ENCODE results near the gene TMEM52B.
"Not testable (repeated sequence)": the region's sequence is repeated elsewhere in the genome, so short reads cannot be mapped to it uniquely, and the experiment has no call there.

The TMEM52B gene

DNA sequence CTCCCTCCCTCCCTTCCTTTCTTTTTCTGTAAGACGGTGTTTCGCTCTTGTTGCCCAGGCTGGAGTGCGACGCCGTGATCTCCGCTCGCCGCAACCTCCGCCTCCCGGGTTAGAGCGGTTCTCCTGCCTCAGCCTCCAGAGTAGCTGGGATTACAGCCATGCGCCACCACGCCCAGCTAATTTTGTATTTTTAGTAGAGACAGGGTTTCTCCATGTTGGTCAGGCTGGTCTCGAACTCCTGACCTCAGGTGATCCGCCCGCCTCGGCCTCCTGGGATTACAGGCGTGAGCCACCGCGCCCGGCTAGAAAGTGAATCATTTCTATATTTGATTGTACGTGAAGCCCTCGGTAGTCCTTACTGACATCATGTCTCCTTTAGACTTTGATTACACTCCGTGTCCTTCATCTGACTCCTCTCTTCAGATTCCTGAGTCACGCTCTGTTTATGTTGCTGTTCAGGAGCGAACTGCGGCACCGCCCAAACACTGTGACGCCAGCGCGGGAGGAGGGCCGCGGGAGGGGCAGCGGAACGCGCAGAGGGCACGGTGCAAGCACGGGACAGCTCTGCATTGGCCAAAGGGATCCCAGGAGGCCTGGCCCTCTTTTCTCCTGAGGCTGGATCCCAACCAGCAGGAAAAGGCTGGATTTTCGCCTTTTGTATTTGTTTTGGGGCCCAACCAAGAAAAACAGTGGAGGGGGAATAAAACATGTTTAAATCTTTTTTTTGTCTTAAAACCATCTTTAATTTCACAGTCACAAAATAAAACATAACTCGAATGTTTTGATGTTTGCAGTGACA is 33.3 kb downstream of the TMEM52B start:
- Histone ChIP-seq H3K4me3 (ENCODE audit: low read depth, low read length) (peak overlapping the region; percentile 95), H3K27me3 (ENCODE audit: insufficient read depth, low read length) (no peaks in the 10 kb centered on the region), H3K27ac (ENCODE audit: low read depth, low read length) (peak overlapping the region; percentile 99), H3K4me1 (ENCODE audit: control insufficient read depth, insufficient read depth, low read length, unreplicated experiment) (peaks cover 7% of the 10 kb centered on the region), H3K79me2 (ENCODE audit: control insufficient read depth, insufficient read depth, low read length, unreplicated experiment) (peaks cover 21% of the 10 kb centered on the region), H3K36me3 (ENCODE audit: insufficient read depth, low read length) (no peaks in the 10 kb centered on the region), H2AFZ (ENCODE audit: low read length, unreplicated experiment) (no peak overlapping the region)

DNA sequence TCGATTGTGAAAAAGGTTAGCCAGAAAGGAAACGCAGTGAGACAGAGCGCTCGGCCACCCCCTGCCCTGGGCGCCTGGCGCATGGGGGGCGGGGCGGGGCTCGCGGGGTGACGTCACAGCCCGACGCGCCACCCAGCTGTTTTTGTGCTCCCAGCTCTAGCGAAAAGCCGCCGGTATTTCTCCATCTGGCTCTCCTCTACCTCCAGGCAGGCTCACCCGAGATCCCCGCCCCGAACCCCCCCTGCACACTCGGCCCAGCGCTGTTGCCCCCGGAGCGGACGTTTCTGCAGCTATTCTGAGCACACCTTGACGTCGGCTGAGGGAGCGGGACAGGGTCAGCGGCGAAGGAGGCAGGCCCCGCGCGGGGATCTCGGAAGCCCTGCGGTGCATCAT is 33.9 kb downstream of the TMEM52B start, which contains the start of gene GABARAPL1:
TSS of gene GABARAPL1 (plus strand) at position 139 of the 393 bp plus-strand sequence. CDS start at position 392, 253 bp downstream.
- no peaks in the 10 kb centered on the region for H3K27me3 ChIP-seq (ENCODE audit: insufficient read depth, low read length)
- H3K4me1 ChIP-seq (ENCODE audit: control insufficient read depth, insufficient read depth, low read length, unreplicated experiment): peaks cover 7% of the 10 kb centered on the region
- H2AFZ ChIP-seq (ENCODE audit: low read length, unreplicated experiment): peak within 1 kb of the TSS; percentile 59
- no peaks in the 10 kb centered on the region for H3K36me3 ChIP-seq (ENCODE audit: insufficient read depth, low read length)
- peak within 1 kb of the TSS; percentile 95 for H3K4me3 ChIP-seq (ENCODE audit: low read depth, low read length)
- H3K27ac ChIP-seq (ENCODE audit: low read depth, low read length): peak within 1 kb of the TSS; percentile 99
- peaks cover 23% of the 10 kb centered on the region for H3K79me2 ChIP-seq (ENCODE audit: control insufficient read depth, insufficient read depth, low read length, unreplicated experiment)

DNA sequence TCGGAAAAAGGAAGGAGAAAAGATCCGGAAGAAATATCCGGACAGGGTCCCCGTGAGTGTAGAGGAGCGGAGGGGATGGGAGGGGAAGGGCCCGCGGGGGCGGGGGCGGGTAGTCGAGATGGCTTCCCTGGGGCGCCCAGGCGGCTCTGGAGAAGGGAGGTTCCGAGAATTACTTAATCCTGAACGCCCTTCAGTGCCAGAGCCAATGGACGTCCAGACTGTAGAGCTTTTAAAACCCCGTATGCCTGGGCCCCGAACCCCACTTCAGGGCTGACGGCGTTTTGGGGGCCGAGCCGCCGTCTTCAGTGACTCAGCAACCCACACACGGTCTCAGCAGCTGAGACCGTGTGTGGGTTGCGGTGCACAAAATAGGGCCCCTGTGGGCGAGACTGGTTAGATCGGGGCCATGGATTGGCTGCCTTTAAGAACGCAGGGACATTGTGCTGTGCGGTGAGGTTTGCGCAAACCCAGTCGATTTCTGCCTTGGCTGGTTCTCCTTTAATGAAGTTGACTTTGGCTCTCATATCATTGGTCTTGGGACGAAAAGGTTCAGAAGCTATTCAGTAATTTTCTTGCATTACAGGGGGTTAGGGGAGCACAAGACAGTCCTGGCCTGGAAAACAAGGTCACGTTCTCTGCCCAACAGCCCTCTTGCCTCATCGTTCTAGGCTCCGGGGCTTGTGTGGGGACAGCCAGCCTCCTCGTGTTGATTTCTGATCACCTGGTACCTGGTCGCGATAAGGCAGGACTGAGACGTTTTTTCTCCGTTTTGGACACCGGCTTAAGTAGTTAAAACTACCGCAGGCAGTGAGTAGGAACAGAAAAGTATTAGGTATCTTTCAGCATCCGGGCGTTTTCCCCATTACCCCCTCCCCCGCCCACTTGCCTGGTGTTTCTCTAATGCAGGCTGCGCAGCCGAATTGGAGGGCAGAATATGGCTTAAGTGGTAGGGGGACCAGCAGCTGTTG is 34.6 kb downstream of the TMEM52B start:
- Histone ChIP-seq H2AFZ (ENCODE audit: low read length, unreplicated experiment) (peak overlapping the region; percentile 59), H3K27ac (ENCODE audit: low read depth, low read length) (peak overlapping the region; percentile 99), H3K4me3 (ENCODE audit: low read depth, low read length) (peak overlapping the region; percentile 95), H3K27me3 (ENCODE audit: insufficient read depth, low read length) (no peaks in the 10 kb centered on the region), H3K36me3 (ENCODE audit: insufficient read depth, low read length) (0 out of 2 replicates have a peak, but pooled peaks cover 2% of the 10 kb centered on the region), H3K79me2 (ENCODE audit: control insufficient read depth, insufficient read depth, low read length, unreplicated experiment) (peaks cover 26% of the 10 kb centered on the region), H3K4me1 (ENCODE audit: control insufficient read depth, insufficient read depth, low read length, unreplicated experiment) (peaks cover 7% of the 10 kb centered on the region)

DNA sequence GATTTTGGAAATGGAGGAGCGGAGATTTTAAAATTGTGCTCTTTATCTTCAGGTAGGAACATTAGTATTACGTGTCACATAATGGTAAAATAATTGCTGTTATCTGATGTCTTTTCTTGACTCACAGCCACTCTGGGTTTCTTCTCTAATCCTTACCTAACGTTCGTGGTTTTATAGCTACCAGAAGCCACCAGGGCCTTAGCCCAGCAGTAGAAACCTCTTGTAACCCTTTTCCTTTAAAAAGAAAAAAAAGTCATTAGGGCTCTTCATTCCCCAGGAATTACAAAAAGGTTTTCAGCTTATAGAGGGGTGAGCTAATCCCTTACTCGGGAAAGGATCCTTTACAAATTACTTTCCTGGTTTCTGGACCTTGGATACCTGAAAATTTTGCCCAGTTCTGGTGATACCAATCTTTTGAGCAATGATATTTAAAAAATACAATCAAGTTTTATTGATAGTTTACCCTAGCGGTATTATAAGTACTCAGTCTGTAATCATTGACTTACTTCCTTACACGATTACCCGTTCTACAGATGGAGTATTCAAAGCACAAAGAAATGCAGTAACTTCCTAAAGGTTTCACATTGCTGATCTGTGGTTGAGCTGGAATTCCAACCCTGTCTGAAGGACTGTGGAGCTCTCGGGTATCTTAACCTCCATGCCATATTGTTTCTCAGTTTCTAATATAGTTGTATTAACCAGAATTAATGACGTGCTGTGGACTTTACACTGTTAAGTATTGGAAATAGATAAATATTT is 35.5 kb downstream of the TMEM52B start:
- Histone ChIP-seq H3K36me3 (ENCODE audit: insufficient read depth, low read length) (peaks cover 2% of the 10 kb centered on the region; the same call in 1 of the 2 replicates), H3K79me2 (ENCODE audit: control insufficient read depth, insufficient read depth, low read length, unreplicated experiment) (peaks cover 26% of the 10 kb centered on the region), H2AFZ (ENCODE audit: low read length, unreplicated experiment) (no peak overlapping the region), H3K27me3 (ENCODE audit: insufficient read depth, low read length) (no peaks in the 10 kb centered on the region), H3K4me3 (ENCODE audit: low read depth, low read length) (peak overlapping the region; percentile 95), H3K27ac (ENCODE audit: low read depth, low read length) (peak overlapping the region; percentile 99), H3K4me1 (ENCODE audit: control insufficient read depth, insufficient read depth, low read length, unreplicated experiment) (peaks cover 7% of the 10 kb centered on the region)

DNA sequence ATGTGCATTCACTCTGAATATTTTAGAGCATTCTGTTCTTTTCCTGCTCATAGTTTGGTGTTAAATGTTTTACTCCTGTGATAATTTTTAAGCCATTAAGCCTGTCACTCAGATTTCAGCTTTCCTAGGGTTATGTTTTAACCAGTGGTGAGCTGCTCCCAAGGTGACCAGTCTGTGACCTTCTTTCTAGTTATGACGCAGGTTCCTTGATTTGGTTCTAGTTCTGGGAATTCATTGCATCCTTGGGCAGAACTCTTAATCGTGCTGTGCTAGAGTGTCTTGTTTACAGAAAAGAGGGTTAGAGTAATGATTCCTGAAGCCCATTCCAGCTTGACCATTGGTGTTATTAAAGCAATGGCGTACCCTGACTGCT is 36.0 kb downstream of the TMEM52B start:
- Histone ChIP-seq H3K36me3 (ENCODE audit: insufficient read depth, low read length) (peaks cover 5% of the 10 kb centered on the region), H3K27me3 (ENCODE audit: insufficient read depth, low read length) (no peaks in the 10 kb centered on the region), H2AFZ (ENCODE audit: low read length, unreplicated experiment) (no peak overlapping the region), H3K79me2 (ENCODE audit: control insufficient read depth, insufficient read depth, low read length, unreplicated experiment) (peaks cover 26% of the 10 kb centered on the region), H3K4me1 (ENCODE audit: control insufficient read depth, insufficient read depth, low read length, unreplicated experiment) (peaks cover 7% of the 10 kb centered on the region), H3K27ac (ENCODE audit: low read depth, low read length) (peak overlapping the region; percentile 99), H3K4me3 (ENCODE audit: low read depth, low read length) (peak overlapping the region; percentile 95)

DNA sequence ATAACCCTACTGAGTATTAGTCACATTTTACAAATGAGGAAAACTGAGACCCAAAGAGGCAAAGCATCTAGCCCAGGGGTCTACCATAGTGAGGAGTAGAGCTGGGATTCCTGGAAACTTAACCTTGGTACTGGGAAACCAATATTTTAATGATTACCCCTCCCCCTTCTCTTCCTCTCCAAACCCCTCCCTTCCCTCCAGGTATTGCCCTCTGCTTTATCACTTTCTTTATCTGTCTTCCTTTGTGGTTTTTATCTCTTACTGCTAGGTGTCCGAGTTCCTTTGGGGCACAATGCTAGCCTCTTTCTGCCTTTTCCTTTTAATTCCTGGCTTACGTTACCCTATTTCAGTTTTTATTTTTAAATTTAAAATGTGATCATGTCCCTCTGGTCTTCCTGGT is 36.6 kb downstream of the TMEM52B start:
- H3K27ac ChIP-seq (ENCODE audit: low read depth, low read length): 0 out of 2 replicates have a peak overlapping the region, but pooled peaks have one; percentile 99
- H3K27me3 ChIP-seq (ENCODE audit: insufficient read depth, low read length): no peaks in the 10 kb centered on the region
- peak overlapping the region; percentile 95; the same call in 1 of the 2 replicates for H3K4me3 ChIP-seq (ENCODE audit: low read depth, low read length)
- H3K4me1 ChIP-seq (ENCODE audit: control insufficient read depth, insufficient read depth, low read length, unreplicated experiment): peaks cover 11% of the 10 kb centered on the region
- H3K36me3 ChIP-seq (ENCODE audit: insufficient read depth, low read length): peaks cover 10% of the 10 kb centered on the region
- H3K79me2 ChIP-seq (ENCODE audit: control insufficient read depth, insufficient read depth, low read length, unreplicated experiment): peaks cover 26% of the 10 kb centered on the region
- no peak overlapping the region for H2AFZ ChIP-seq (ENCODE audit: low read length, unreplicated experiment)

DNA sequence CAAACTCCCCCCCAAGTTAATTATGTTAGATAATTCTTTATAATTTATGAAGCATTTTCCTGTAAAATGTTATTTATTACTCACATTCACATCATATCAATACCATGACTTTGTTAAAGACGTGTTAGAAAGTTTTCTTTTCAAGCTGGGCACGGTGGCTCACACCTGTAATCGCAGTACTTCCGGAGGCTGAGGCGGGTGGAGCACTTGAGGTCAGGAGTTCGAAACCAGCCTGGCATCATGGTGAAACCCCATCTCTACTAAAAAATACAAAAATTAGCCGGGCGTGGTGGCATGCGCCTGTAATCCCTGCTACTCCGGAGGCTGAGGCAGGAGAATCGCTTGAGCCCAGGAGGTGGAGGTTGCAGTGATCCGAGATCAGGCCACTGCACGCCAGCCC is 37.1 kb downstream of the TMEM52B start:
- H3K4me3 ChIP-seq (ENCODE audit: low read depth, low read length); H3K27me3 ChIP-seq (ENCODE audit: insufficient read depth, low read length); H3K27ac ChIP-seq (ENCODE audit: low read depth, low read length); H2AFZ ChIP-seq (ENCODE audit: low read length, unreplicated experiment): not testable (repeated sequence)
- H3K79me2 ChIP-seq (ENCODE audit: control insufficient read depth, insufficient read depth, low read length, unreplicated experiment): peaks cover 26% of the 10 kb centered on the region
- H3K36me3 ChIP-seq (ENCODE audit: insufficient read depth, low read length): peaks cover 15% of the 10 kb centered on the region
- H3K4me1 ChIP-seq (ENCODE audit: control insufficient read depth, insufficient read depth, low read length, unreplicated experiment): peaks cover 13% of the 10 kb centered on the region

DNA sequence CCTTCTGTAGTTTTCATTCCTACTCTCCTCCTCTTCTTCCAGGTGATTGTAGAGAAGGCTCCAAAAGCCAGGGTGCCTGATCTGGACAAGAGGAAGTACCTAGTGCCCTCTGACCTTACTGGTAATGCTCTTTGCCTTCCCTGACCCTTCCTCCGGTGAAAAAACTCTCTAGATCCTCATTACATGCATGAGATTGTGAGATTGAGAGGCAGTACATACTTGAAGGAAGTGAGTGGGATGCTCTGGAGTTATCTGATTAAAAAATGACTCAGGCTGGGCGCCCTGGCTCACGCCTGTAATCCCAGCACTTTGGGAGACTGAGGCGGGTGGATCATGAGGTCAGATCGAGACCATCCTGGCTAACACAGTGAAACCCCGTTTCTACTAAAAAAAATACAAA is 39.2 kb downstream of the TMEM52B start:
- Histone ChIP-seq H3K36me3 (ENCODE audit: insufficient read depth, low read length) (peaks cover 30% of the 10 kb centered on the region), H3K4me1 (ENCODE audit: control insufficient read depth, insufficient read depth, low read length, unreplicated experiment) (peaks cover 13% of the 10 kb centered on the region)

DNA sequence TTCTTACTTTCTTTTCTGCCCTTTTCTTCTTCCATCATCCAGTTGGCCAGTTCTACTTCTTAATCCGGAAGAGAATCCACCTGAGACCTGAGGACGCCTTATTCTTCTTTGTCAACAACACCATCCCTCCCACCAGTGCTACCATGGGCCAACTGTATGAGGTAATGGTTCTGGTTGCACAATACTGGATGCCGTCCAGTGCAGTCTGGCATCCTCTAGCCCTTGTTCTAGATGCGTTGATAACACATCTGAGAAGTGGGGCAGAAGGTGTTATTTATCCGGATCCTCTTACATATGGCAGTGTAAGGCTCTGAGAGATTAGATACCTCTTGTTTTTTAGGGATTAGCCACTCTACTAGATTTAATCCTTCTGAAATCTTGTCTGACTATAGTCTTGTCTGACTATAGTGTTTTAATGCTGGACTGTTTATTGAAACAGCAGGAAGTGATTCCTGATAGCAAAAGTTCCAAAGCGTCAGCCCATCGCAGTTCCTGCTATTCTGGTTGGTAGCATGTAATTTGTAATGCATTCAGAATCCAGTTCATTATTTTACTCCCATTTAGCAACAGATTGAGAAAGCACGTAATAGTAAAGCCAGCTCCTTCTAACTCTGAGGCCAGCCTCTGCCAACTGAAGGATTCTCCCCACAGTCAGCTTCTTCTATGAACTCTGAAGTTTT is 41.7 kb downstream of the TMEM52B start:
- Histone ChIP-seq H3K4me3 (ENCODE audit: low read depth, low read length) (no peak overlapping the region), H3K36me3 (ENCODE audit: insufficient read depth, low read length) (peaks cover 42% of the 10 kb centered on the region), H3K79me2 (ENCODE audit: control insufficient read depth, insufficient read depth, low read length, unreplicated experiment) (peaks cover 7% of the 10 kb centered on the region), H3K4me1 (ENCODE audit: control insufficient read depth, insufficient read depth, low read length, unreplicated experiment) (peaks cover 7% of the 10 kb centered on the region), H3K27ac (ENCODE audit: low read depth, low read length) (peak overlapping the region; percentile 36; the same call in 1 of the 2 replicates), H3K27me3 (ENCODE audit: insufficient read depth, low read length) (no peaks in the 10 kb centered on the region), H2AFZ (ENCODE audit: low read length, unreplicated experiment) (no peak overlapping the region)

More for the DNA sequence above, 39.2 kb downstream of the TMEM52B start:
- Histone ChIP-seq H3K79me2 (ENCODE audit: control insufficient read depth, insufficient read depth, low read length, unreplicated experiment) (peaks cover 26% of the 10 kb centered on the region), H3K27me3 (ENCODE audit: insufficient read depth, low read length) (no peaks in the 10 kb centered on the region), H3K27ac (ENCODE audit: low read depth, low read length) (no peak overlapping the region), H3K4me3 (ENCODE audit: low read depth, low read length) (no peak overlapping the region), H2AFZ (ENCODE audit: low read length, unreplicated experiment) (no peak overlapping the region)
